HepG2 (cell line): ENCODE results near the gene BBC3. TPM values are rescaled to one million over a fixed set of nuclear protein-coding genes. Genes with fewer than 3 reads are reported as not detected.

Experiments
- ASH2L ChIP-seq: fragments of 300-600, 200-600 bp; sonication (generic); IDR thresholded peaks from 2 replicates; pipeline ENCODE4 v1.7.0; 2017; ENCODE audit warnings: low read depth, mild to moderate bottlenecking, moderate library complexity, mixed read lengths, low read length; ENCODE audit not compliant: insufficient read length
- ATF7-NPFF ChIP-seq: sonication (generic); formaldehyde crosslinking; IDR thresholded peaks from 2 replicates; pipeline ENCODE4 v1.8.1; 2023; ENCODE audit warnings: mild to moderate bottlenecking, low read depth, missing genetic modification reagents, moderate library complexity
- HNF4G ChIP-seq, 2 experiments: sonication (generic) in 1 of 2; formaldehyde crosslinking in 1 of 2; IDR thresholded peaks; 2 replicates each; pipeline versions ENCODE4 v1.4.0 to v1.6.1; 2011 to 2020; ENCODE audit warnings: borderline replicate concordance in 2 of 2, low read depth in 2 of 2, mild to moderate bottlenecking in 2 of 2, low read length in 1 of 2, missing genetic modification reagents in 1 of 2, moderate library complexity in 1 of 2
- JUND ChIP-seq: sonication (generic); formaldehyde crosslinking; IDR thresholded peaks from 2 replicates; pipeline ENCODE4 v1.8.0; 2022; ENCODE audit warnings: mild to moderate bottlenecking, missing genetic modification reagents
- KDM2A ChIP-seq: sonication (generic); formaldehyde crosslinking; IDR thresholded peaks from 2 replicates; pipeline ENCODE4 v1.4.0; 2020; ENCODE audit warnings: low read depth, missing genetic modification reagents, borderline replicate concordance
- KLF6 ChIP-seq: IDR thresholded peaks from 2 replicates; pipeline ENCODE4 v1.8.0; 2016; ENCODE audit warnings: missing biosample characterization, missing genetic modification reagents
- MYC ChIP-seq: sonication (generic); formaldehyde crosslinking; IDR thresholded peaks from 2 replicates; pipeline ENCODE4 v1.9.0; 2021; ENCODE audit warnings: missing genetic modification reagents, borderline replicate concordance
- TBL1XR1 ChIP-seq: fragments of 150-350 bp; IDR thresholded peaks from 2 replicates; pipeline ENCODE4 v1.6.1; 2014; ENCODE audit warnings: borderline replicate concordance, low read length; ENCODE audit not compliant: partially characterized antibody
- ZNF317 ChIP-seq: sonication (generic); formaldehyde crosslinking; IDR thresholded peaks from 2 replicates; pipeline ENCODE4 v1.5.0; 2020; ENCODE audit warnings: mild to moderate bottlenecking, missing genetic modification reagents
- ZNF441 ChIP-seq: sonication (generic); formaldehyde crosslinking; IDR thresholded peaks from 2 replicates; pipeline ENCODE4 v1.7.0; 2021; ENCODE audit warnings: missing genetic modification reagents, borderline replicate concordance
- ZNF451 ChIP-seq: sonication (generic); formaldehyde crosslinking; IDR thresholded peaks from 2 replicates; pipeline ENCODE4 v1.5.0; 2020; ENCODE audit warnings: mild to moderate bottlenecking, missing genetic modification reagents
- ZNF546 ChIP-seq: sonication (generic); formaldehyde crosslinking; conservative IDR thresholded peaks from 2 replicates; pipeline ENCODE4 v1.8.1; 2023; ENCODE audit warnings: mild to moderate bottlenecking, missing genetic modification reagents
- ZNF570 ChIP-seq: sonication (generic); formaldehyde crosslinking; IDR thresholded peaks from 2 replicates; pipeline ENCODE4 v1.4.0; 2020; ENCODE audit warnings: mild to moderate bottlenecking, missing genetic modification reagents, borderline replicate concordance
- polyA plus RNA-seq, 8 experiments: library from polyadenylated mRNA; depleted of rRNA in 3 of 8; stranded (reverse) in 7 of 8; unstranded in 1 of 8; fragments of >200 nt; fragmentation: Illumina TruSeq in 4 of 8; extraction: Trizol in 4 of 8; gene quantifications; 2 replicates each; pipeline versions ENCODE4 v1.2.1 to v1.2.3, GENCODE V29; 2011 to 2016; ENCODE audit warnings: low read depth in 4 of 8, missing spikeins in 1 of 8, mixed read lengths in 1 of 8; ENCODE audit not compliant: insufficient read depth in 1 of 8
- total RNA-seq, 5 experiments: library from RNA; depleted of rRNA; stranded (reverse); fragments of >200 nt; fragmentation: Illumina TruSeq; extraction: Trizol; gene quantifications; 2 replicates each; pipeline ENCODE4 v1.2.3, GENCODE V29; 2016; ENCODE audit warnings: low read depth in 1 of 5
- TF ChIP-seq, protein P1 (sequence below): sonication (generic); formaldehyde crosslinking; IDR thresholded peaks from 2 replicates; pipeline ENCODE4 v1.8.1; 2023; ENCODE audit warnings: mild to moderate bottlenecking, inconsistent platforms, moderate library complexity, missing genetic modification reagents, borderline replicate concordance
- TF ChIP-seq, protein P2 (sequence below): sonication (generic); formaldehyde crosslinking; IDR thresholded peaks from 2 replicates; pipeline ENCODE4 v1.8.0; 2022; ENCODE audit warnings: missing genetic modification reagents, low read depth, mild to moderate bottlenecking, borderline replicate concordance
- TF ChIP-seq, protein P3 (sequence below): sonication (generic); formaldehyde crosslinking; IDR thresholded peaks from 2 replicates; pipeline ENCODE4 v1.5.1; 2020; ENCODE audit warnings: missing genetic modification reagents, mild to moderate bottlenecking, borderline replicate concordance
- TF ChIP-seq, protein P4 (sequence below): sonication (generic); formaldehyde crosslinking; IDR thresholded peaks from 2 replicates; pipeline ENCODE4 v1.5.0; 2020; ENCODE audit warnings: mild to moderate bottlenecking, missing genetic modification reagents
- TF ChIP-seq, protein P5 (sequence below): sonication (generic); formaldehyde crosslinking; IDR thresholded peaks from 2 replicates; pipeline ENCODE4 v1.4.0; 2020; ENCODE audit warnings: missing genetic modification reagents

BBC3 gene
- total and polyA plus RNA-seq, 2 of the 13 experiments (the other 11 are each of a cell fraction or from before 2014, with no cell fraction given), result 6.1 to 8.8 TPM

DNA sequence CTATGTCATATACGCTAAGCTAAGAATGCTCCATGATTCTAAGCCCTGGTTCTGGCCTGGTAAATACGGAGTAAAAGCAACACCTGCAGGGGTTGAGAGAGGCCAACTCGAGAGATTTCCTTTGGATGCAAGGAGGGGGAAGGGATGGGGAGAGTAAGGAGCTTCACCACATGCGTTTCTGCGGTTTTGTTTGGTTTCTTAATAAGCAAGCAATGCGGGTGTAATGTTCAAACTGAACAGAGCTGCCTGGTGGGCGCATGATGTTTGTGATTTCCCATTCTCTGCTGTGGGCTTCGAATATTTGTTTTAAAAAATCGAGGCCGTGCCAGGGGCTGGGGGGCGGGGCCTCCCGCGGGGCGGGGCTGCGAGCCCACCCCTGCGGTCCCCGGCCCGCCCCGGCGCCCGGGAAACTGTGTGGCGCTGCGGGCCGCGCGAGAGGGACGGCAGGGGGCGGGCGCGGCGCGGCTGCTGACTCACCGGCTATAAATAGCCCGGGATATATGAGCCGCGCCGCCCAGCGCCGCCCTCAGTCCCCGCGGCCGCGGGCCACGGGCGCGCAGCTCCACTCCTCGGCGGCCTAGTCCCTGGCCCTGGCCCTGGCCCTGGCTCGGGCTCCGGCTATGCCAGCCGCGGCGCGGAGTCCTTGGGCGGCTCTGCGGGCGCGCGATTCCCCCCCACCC, 5.1 kb downstream of the BBC3 start (continued):
- TF ChIP-seq MYC (CRISPR knock-in tag), result peak; percentile 74; the same call in 1 of the 2 replicates
- 0 out of 2 replicates have a peak, but pooled peaks have one; percentile 49 for TF ChIP-seq ZNF441 (CRISPR knock-in tag)
- TF ChIP-seq, protein P1, sequence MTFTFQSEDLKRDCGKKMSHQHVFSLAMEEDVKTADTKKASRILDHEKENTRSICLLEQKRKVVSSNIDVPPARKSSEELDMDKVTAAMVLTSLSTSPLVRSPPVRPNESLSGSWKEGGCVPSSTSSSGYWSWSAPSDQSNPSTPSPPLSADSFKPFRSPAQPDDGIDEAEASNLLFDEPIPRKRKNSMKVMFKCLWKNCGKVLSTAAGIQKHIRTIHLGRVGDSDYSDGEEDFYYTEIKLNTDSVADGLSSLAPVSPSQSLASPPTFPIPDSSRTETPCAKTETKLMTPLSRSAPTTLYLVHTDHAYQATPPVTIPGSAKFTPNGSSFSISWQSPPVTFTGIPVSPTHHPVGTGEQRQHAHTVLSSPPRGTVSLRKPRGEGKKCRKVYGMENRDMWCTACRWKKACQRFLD, result no peak; the same call in 1 of the 2 replicates
- peak; percentile 63; the same call in 1 of the 2 replicates for TF ChIP-seq ATF7-NPFF (CRISPR knock-in tag)
- TF ChIP-seq, protein P2, sequence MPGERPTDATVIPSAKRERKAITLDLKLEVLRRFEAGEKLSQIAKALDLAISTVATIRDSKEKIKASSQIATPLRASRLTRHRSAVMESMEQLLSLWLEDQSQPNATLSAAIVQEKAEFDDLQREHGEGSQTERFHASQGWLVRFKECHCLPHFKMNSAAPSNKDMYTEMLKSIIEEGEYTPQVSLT (CRISPR knock-in tag), result 0 out of 2 replicates have a peak, but pooled peaks have one; percentile 46
- peak; percentile 86 for TF ChIP-seq KLF6
- TF ChIP-seq, protein P3, sequence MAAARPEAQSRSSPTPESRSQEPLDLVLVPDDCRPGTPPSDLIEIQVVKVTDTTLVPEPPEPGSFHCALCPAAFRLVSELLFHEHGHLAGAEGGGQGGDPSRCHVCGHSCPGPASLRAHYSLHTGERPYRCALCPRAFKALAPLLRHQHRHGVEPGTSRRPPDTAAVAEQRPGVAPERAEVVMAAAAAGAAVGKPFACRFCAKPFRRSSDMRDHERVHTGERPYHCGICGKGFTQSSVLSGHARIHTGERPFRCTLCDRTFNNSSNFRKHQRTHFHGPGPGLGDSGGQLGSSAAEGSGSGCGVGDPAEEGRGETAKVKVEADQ (CRISPR knock-in tag), result no peak; the same call in 1 of the 2 replicates
- no peak for TF ChIP-seq ZNF570 (CRISPR knock-in tag)
- TF ChIP-seq, protein P4, sequence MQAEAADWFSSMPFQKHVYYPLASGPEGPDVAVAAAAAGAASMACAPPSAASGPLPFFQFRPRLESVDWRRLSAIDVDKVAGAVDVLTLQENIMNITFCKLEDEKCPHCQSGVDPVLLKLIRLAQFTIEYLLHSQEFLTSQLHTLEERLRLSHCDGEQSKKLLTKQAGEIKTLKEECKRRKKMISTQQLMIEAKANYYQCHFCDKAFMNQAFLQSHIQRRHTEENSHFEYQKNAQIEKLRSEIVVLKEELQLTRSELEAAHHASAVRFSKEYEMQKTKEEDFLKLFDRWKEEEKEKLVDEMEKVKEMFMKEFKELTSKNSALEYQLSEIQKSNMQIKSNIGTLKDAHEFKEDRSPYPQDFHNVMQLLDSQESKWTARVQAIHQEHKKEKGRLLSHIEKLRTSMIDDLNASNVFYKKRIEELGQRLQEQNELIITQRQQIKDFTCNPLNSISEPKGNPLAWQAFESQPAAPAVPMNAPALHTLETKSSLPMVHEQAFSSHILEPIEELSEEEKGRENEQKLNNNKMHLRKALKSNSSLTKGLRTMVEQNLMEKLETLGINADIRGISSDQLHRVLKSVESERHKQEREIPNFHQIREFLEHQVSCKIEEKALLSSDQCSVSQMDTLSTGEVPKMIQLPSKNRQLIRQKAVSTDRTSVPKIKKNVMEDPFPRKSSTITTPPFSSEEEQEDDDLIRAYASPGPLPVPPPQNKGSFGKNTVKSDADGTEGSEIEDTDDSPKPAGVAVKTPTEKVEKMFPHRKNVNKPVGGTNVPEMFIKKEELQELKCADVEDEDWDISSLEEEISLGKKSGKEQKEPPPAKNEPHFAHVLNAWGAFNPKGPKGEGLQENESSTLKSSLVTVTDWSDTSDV (CRISPR knock-in tag), result peak; percentile 77; the same call in 1 of the 2 replicates
- TF ChIP-seq JUND (CRISPR knock-in tag), result 0 out of 2 replicates have a peak, but pooled peaks have one; percentile 59
- TF ChIP-seq KDM2A (CRISPR knock-in tag), result peak; percentile 83
- peak; percentile 81; the same call in 1 of the 2 replicates for TF ChIP-seq ZNF451
- TF ChIP-seq ZNF317 (CRISPR knock-in tag), result no peak; the same call in 1 of the 2 replicates
- TF ChIP-seq, protein P5, sequence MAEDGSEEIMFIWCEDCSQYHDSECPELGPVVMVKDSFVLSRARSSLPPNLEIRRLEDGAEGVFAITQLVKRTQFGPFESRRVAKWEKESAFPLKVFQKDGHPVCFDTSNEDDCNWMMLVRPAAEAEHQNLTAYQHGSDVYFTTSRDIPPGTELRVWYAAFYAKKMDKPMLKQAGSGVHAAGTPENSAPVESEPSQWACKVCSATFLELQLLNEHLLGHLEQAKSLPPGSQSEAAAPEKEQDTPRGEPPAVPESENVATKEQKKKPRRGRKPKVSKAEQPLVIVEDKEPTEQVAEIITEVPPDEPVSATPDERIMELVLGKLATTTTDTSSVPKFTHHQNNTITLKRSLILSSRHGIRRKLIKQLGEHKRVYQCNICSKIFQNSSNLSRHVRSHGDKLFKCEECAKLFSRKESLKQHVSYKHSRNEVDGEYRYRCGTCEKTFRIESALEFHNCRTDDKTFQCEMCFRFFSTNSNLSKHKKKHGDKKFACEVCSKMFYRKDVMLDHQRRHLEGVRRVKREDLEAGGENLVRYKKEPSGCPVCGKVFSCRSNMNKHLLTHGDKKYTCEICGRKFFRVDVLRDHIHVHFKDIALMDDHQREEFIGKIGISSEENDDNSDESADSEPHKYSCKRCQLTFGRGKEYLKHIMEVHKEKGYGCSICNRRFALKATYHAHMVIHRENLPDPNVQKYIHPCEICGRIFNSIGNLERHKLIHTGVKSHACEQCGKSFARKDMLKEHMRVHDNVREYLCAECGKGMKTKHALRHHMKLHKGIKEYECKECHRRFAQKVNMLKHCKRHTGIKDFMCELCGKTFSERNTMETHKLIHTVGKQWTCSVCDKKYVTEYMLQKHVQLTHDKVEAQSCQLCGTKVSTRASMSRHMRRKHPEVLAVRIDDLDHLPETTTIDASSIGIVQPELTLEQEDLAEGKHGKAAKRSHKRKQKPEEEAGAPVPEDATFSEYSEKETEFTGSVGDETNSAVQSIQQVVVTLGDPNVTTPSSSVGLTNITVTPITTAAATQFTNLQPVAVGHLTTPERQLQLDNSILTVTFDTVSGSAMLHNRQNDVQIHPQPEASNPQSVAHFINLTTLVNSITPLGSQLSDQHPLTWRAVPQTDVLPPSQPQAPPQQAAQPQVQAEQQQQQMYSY (CRISPR knock-in tag), result peak; percentile 62; the same call in 1 of the 2 replicates
- no peak for TF ChIP-seq ASH2L
- 0 out of 2 replicates have a peak, but pooled peaks have one; percentile 11 for TF ChIP-seq HNF4G (IDR thresholded peaks at IDR 0.05; ENCODE audit: borderline replicate concordance, low read depth, low read length)
- no peak for TF ChIP-seq HNF4G (CRISPR knock-in tag; IDR thresholded peaks at IDR 0.05; ENCODE audit: borderline replicate concordance, low read depth)
- TF ChIP-seq ZNF546 (CRISPR knock-in tag), result 0 out of 2 replicates have a peak, but pooled peaks have one; percentile 47
- peak; percentile 34 for TF ChIP-seq TBL1XR1
